DND-41 (cell line): ENCODE measurements around the gene BIRC5.
A peak's percentile ranks its signal among the peaks of the same experiment; 100 is the strongest.
"Not testable (repeated sequence)": the region's sequence is repeated elsewhere in the genome, so short reads cannot be mapped to it uniquely, and the experiment has no call there.

ENCODE experiments used
- ATAC-seq: fragments of 200-7000 bp; cut with Tn5 transposase; 3 replicates; pipeline ENCODE4 v1.9.1; 2021; ENCODE audit warnings: low read depth; ENCODE audit not compliant: insufficient read depth
- DNase-seq: peaks from one replicate; pipeline ENCODE4 v3.0.0-alpha.2; 2020
- H2AFZ ChIP-seq: 2 replicates; pipeline ENCODE4 v1.6.0; 2012; ENCODE audit warnings: low read depth, low read length
- H3K27ac ChIP-seq: 2 replicates; pipeline ENCODE4 v1.5.1; 2012; ENCODE audit warnings: low read length, inconsistent platforms
- H3K27me3 ChIP-seq: fragments of 200-600 bp; sonication (generic); 2 replicates; pipeline ENCODE4 v1.6.0; 2012; ENCODE audit warnings: low read length, mild to moderate bottlenecking, inconsistent platforms; ENCODE audit not compliant: insufficient read depth, poor library complexity
- H3K36me3 ChIP-seq: 2 replicates; pipeline ENCODE4 v1.5.1; 2012; ENCODE audit warnings: low read length, inconsistent platforms; ENCODE audit not compliant: insufficient read depth
- H3K4me1 ChIP-seq: 2 replicates; pipeline ENCODE4 v1.5.1; 2012; ENCODE audit warnings: mild to moderate bottlenecking, low read length; ENCODE audit not compliant: insufficient read depth
- H3K4me2 ChIP-seq: 2 replicates; pipeline ENCODE4 v1.6.0; 2012; ENCODE audit warnings: mild to moderate bottlenecking, moderate library complexity, low read length, inconsistent platforms; ENCODE audit not compliant: insufficient read depth
- H3K4me3 ChIP-seq, 2 experiments: fragments of 200-600 bp in 1 of 2; shearing (Covaris generic) in 1 of 2; 2 replicates each; pipeline ENCODE4 v1.5.1; 2012 to 2016; ENCODE audit warnings: inconsistent platforms in 2 of 2, low read length in 2 of 2, mild to moderate bottlenecking in 2 of 2, low read depth in 1 of 2, moderate library complexity in 1 of 2
- H3K79me2 ChIP-seq: 2 replicates; pipeline ENCODE4 v1.6.0; 2012; ENCODE audit warnings: low read length, inconsistent platforms; ENCODE audit not compliant: insufficient read depth
- H3K9ac ChIP-seq: 2 replicates; pipeline ENCODE4 v1.6.0; 2012; ENCODE audit warnings: low read depth, mild to moderate bottlenecking, inconsistent platforms, low read length, moderate library complexity
- H3K9me3 ChIP-seq: 2 replicates; pipeline ENCODE4 v1.5.1; 2012; ENCODE audit warnings: low read length, moderate library complexity, mild to moderate bottlenecking, inconsistent platforms; ENCODE audit not compliant: insufficient read depth, severe bottlenecking
- H4K20me1 ChIP-seq: 2 replicates; pipeline ENCODE4 v1.6.0; 2012; ENCODE audit warnings: low read length; ENCODE audit not compliant: insufficient read depth
- CTCF ChIP-seq: IDR thresholded peaks from 2 replicates; pipeline ENCODE4 v1.5.1; 2012; ENCODE audit warnings: borderline replicate concordance, low read length, moderate library complexity, mild to moderate bottlenecking; ENCODE audit not compliant: poor library complexity, severe bottlenecking; ENCODE audit errors: extremely low read depth
- EZH2 ChIP-seq: IDR thresholded peaks from 3 replicates; pipeline ENCODE4 v1.6.1; 2012; ENCODE audit warnings: borderline replicate concordance, low read depth, mild to moderate bottlenecking, moderate library complexity, low read length, inconsistent platforms; ENCODE audit not compliant: severe bottlenecking

Gene BIRC5

GRCh38 chr17:78168242-78168902 lies 45.7 kb upstream of the BIRC5 start, which contains the start of gene SYNGR2:
Gene SYNGR2, plus strand, starts transcription at chr17:78168581. Its CDS starts 36 bp downstream, at chr17:78168617.
- peak within 1 kb of the TSS; percentile 65 for H3K27ac ChIP-seq
- peak within 1 kb of the TSS; percentile 63 for H2AFZ ChIP-seq
- H3K9ac ChIP-seq, result peak within 1 kb of the TSS; percentile 70
- peaks cover 14% of the 10 kb centered on the region for H3K79me2 ChIP-seq
- peak; percentile 85 for ATAC-seq
- H3K4me1 ChIP-seq, result peaks cover 38% of the 10 kb centered on the region
- peak within 1 kb of the TSS; percentile 66 to 70; a peak in 3 of 4 replicates for H3K4me3 ChIP-seq
- peaks cover 31% of the 10 kb centered on the region for H4K20me1 ChIP-seq
- H3K4me2 ChIP-seq, result peak within 1 kb of the TSS; percentile 96
- TF ChIP-seq CTCF, result no peak
- no peak for TF ChIP-seq EZH2
- no peaks in the 10 kb centered on the region for H3K27me3 ChIP-seq
- peaks cover 26% of the 10 kb centered on the region for H3K36me3 ChIP-seq
- DNase-seq, result peak; percentile 86
- no peaks in the 10 kb centered on the region for H3K9me3 ChIP-seq

GRCh38 chr17:78168903-78169793 lies 44.9 kb upstream of the BIRC5 start:
- H3K9ac ChIP-seq, result peak overlapping the region; percentile 70
- TF ChIP-seq EZH2 (no peak), CTCF (no peak)

GRCh38 chr17:78170692-78171590 lies 43.1 kb upstream of the BIRC5 start:
- no peaks in the 10 kb centered on the region for H3K27me3 ChIP-seq
- H3K36me3 ChIP-seq, result peaks cover 51% of the 10 kb centered on the region
- ATAC-seq, result no peak
- H2AFZ ChIP-seq, result no peak overlapping the region
- peak overlapping the region; percentile 17; the same call in 1 of the 2 replicates for H3K4me2 ChIP-seq
- H3K9me3 ChIP-seq, result no peaks in the 10 kb centered on the region
- no peak overlapping the region for H3K9ac ChIP-seq
- TF ChIP-seq EZH2 (no peak), CTCF (no peak)
- no peak for DNase-seq
- peaks cover 38% of the 10 kb centered on the region for H3K4me1 ChIP-seq
- peaks cover 14% of the 10 kb centered on the region for H3K79me2 ChIP-seq
- no peak overlapping the region for H3K4me3 ChIP-seq
- H4K20me1 ChIP-seq, result peaks cover 45% of the 10 kb centered on the region
- no peak overlapping the region for H3K27ac ChIP-seq

More at GRCh38 chr17:78168903-78169793, 44.9 kb upstream of the BIRC5 start:
- H3K36me3 ChIP-seq, result peaks cover 33% of the 10 kb centered on the region
- H3K4me3 ChIP-seq, result peak overlapping the region; percentile 66 to 70; a peak in 3 of 4 replicates
- H3K9me3 ChIP-seq, result no peaks in the 10 kb centered on the region
- peak overlapping the region; percentile 65 for H3K27ac ChIP-seq
- peak overlapping the region; percentile 96 for H3K4me2 ChIP-seq
- peak overlapping the region; percentile 63 for H2AFZ ChIP-seq
- H3K27me3 ChIP-seq, result no peaks in the 10 kb centered on the region
- peak; percentile 29 for DNase-seq
- peaks cover 14% of the 10 kb centered on the region for H3K79me2 ChIP-seq
- H4K20me1 ChIP-seq, result peaks cover 32% of the 10 kb centered on the region
- H3K4me1 ChIP-seq, result peaks cover 38% of the 10 kb centered on the region
- peak; percentile 26 for ATAC-seq

GRCh38 chr17:78171591-78172248 lies 42.3 kb upstream of the BIRC5 start:
- H3K9ac ChIP-seq, result not testable (repeated sequence)
- H3K36me3 ChIP-seq, result peaks cover 59% of the 10 kb centered on the region

More at GRCh38 chr17:78171591-78172248, 42.3 kb upstream of the BIRC5 start:
- Histone ChIP-seq H3K79me2 (peaks cover 14% of the 10 kb centered on the region), H3K4me1 (peaks cover 38% of the 10 kb centered on the region), H4K20me1 (peaks cover 48% of the 10 kb centered on the region)
- not testable (repeated sequence) for H2AFZ ChIP-seq, ATAC-seq, H3K4me2 ChIP-seq, H3K4me3 ChIP-seq, H3K9me3 ChIP-seq, H3K27me3 ChIP-seq, DNase-seq, H3K27ac ChIP-seq
